ENCODE results near the gene CACNA2D3. TPM values are rescaled to one million over a fixed set of nuclear protein-coding genes. Genes with fewer than 3 reads are reported as not detected.

The CACNA2D3 gene
- total and polyA plus RNA-seq, 12 donors = 0.26 to 13.7 (median 2.8) TPM; not detected in 1

- TF ChIP-seq, protein P1, sequence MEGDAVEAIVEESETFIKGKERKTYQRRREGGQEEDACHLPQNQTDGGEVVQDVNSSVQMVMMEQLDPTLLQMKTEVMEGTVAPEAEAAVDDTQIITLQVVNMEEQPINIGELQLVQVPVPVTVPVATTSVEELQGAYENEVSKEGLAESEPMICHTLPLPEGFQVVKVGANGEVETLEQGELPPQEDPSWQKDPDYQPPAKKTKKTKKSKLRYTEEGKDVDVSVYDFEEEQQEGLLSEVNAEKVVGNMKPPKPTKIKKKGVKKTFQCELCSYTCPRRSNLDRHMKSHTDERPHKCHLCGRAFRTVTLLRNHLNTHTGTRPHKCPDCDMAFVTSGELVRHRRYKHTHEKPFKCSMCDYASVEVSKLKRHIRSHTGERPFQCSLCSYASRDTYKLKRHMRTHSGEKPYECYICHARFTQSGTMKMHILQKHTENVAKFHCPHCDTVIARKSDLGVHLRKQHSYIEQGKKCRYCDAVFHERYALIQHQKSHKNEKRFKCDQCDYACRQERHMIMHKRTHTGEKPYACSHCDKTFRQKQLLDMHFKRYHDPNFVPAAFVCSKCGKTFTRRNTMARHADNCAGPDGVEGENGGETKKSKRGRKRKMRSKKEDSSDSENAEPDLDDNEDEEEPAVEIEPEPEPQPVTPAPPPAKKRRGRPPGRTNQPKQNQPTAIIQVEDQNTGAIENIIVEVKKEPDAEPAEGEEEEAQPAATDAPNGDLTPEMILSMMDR (IDR thresholded peaks at IDR 0.05) = no peak
- TF ChIP-seq POLR2A (IDR thresholded peaks at IDR 0.05) = no peak
- H3K36me3 ChIP-seq (replicated peaks in 1 of 2) = no peaks in the 10 kb centered on the region
- no peak overlapping the region for H3K4me3 ChIP-seq
- no peak overlapping the region for H3K27ac ChIP-seq
- DNase-seq = no peak
- WGBS, 4 donors = 75 to 90% (median 84%) methylated on average over 2 of the region's 2 CpGs
- H3K27me3 ChIP-seq = peaks cover 3% of the 10 kb centered on the region
- H3K4me1 ChIP-seq (replicated peaks in 1 of 2) = no peaks in the 10 kb centered on the region
- H3K9me3 ChIP-seq (replicated peaks in 1 of 3) = no peaks in the 10 kb centered on the region
- intact Hi-C loops (cut with DNase I) = no loop called here
Measured at GRCh38 chr3:54772051-54772450, 649.7 kb downstream of the CACNA2D3 start.

DNA sequence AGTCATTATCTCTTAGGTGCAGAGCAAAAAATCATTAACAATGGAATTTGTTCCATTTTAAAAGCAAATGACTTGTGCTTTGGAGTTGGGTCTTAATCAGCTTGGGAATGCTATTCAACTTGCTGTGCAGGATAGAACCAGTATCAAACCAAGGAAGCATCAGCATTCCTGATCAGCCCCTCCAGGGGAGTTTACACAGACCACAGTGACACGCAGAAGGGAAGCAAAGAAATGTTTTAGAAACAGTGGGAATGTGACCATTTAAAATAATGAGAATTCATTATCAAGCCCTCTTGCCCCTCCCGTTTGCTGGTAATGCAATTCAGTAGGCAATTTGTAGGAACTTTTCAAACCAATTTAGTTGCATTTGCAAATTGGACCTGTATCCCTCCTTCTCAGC, 650.4 kb downstream of the CACNA2D3 start:
- Histone ChIP-seq H3K4me1 (replicated peaks in 1 of 2) (no peaks in the 10 kb centered on the region), H3K27ac (no peak overlapping the region), H3K4me3 (no peak overlapping the region), H3K27me3 (peaks cover 3% of the 10 kb centered on the region), H3K9me3 (replicated peaks in 1 of 3) (no peaks in the 10 kb centered on the region), H3K36me3 (replicated peaks in 1 of 2) (no peaks in the 10 kb centered on the region)
- WGBS, 4 donors = 77 to 84% (median 78%) methylated on average over 2 of the region's 2 CpGs
- no peak for DNase-seq
- no peak for TF ChIP-seq POLR2A (IDR thresholded peaks at IDR 0.05)
- TF ChIP-seq, protein P1 (IDR thresholded peaks at IDR 0.05) = no peak
- intact Hi-C loops (cut with DNase I) = no loop called here

DNA sequence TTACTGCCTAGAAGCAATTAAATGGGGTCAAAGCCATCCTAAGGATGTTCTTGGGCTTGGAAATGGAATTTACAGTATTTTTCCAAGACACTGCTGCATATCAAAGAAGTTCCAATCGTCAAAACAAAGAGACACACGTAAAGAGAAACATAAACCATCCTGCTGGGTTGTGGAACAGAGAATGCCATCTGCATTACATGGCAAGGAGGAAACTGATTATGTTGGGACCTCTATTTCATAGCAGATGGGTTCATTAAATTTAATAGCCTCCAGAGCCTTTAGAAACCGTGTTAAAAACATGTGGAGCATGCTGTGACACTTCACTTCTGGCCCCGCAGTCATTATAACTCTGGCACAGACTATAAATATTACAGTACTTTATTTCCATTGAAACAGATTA, 650.9 kb downstream of the CACNA2D3 start:
- 57 to 72% (median 66%) methylated on average over 4 of the region's 4 CpGs for WGBS, 4 donors
- TF ChIP-seq, protein P1 (IDR thresholded peaks at IDR 0.05) = no peak
- TF ChIP-seq POLR2A (IDR thresholded peaks at IDR 0.05) = no peak
- Histone ChIP-seq H3K4me3 (no peak overlapping the region), H3K27ac (no peak overlapping the region), H3K4me1 (replicated peaks in 1 of 2) (no peaks in the 10 kb centered on the region), H3K36me3 (replicated peaks in 1 of 2) (no peaks in the 10 kb centered on the region), H3K27me3 (peaks cover 3% of the 10 kb centered on the region), H3K9me3 (replicated peaks in 1 of 3) (no peaks in the 10 kb centered on the region)
- no peak for DNase-seq
- intact Hi-C loops (cut with DNase I) = no loop called here

DNA sequence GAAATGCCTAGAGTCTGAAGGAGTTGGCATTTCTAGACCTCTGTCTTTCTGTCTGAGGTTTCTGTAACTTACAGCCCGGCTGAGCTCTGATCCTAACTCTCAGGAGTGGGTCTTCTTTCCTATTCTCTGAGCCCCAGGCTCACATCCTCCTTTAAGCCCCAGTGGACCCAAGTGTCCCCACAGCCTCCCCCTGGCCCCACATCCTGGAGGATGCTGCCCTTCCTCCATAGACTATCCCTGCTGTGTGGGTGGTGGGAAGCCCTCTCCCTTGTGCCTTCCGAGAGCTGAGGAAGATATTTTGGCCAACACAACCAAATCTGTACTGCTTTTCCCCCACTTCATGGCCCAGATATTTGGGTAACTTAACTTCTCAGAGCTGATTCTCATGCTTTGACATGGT, 654.2 kb downstream of the CACNA2D3 start:
- Histone ChIP-seq H3K9me3 (replicated peaks in 1 of 3) (no peaks in the 10 kb centered on the region), H3K36me3 (replicated peaks in 1 of 2) (no peaks in the 10 kb centered on the region), H3K27me3 (no peaks in the 10 kb centered on the region), H3K4me1 (replicated peaks in 1 of 2) (no peaks in the 10 kb centered on the region), H3K27ac (no peak overlapping the region), H3K4me3 (no peak overlapping the region)
- TF ChIP-seq POLR2A (IDR thresholded peaks at IDR 0.05) = no peak
- TF ChIP-seq, protein P1 (IDR thresholded peaks at IDR 0.05) = no peak
- WGBS, 4 donors = 72 to 91% (median 88%) methylated on average over 2 of the region's 2 CpGs
- intact Hi-C loops (cut with DNase I) = no loop called here
- DNase-seq = no peak
